HG02885 (cell line): ENCODE measurements around the gene CIAO3.
"Not testable (repeated sequence)": the region's sequence is repeated elsewhere in the genome, so short reads cannot be mapped to it uniquely, and the experiment has no call there.

Experiments used
- ATAC-seq: cut with Tn5 transposase; IDR thresholded peaks from one replicate; pipeline ENCODE4 v1.9.1; 2021; ENCODE audit warnings: mild to moderate bottlenecking; ENCODE audit not compliant: unreplicated experiment, poor library complexity

The CIAO3 gene

DNA sequence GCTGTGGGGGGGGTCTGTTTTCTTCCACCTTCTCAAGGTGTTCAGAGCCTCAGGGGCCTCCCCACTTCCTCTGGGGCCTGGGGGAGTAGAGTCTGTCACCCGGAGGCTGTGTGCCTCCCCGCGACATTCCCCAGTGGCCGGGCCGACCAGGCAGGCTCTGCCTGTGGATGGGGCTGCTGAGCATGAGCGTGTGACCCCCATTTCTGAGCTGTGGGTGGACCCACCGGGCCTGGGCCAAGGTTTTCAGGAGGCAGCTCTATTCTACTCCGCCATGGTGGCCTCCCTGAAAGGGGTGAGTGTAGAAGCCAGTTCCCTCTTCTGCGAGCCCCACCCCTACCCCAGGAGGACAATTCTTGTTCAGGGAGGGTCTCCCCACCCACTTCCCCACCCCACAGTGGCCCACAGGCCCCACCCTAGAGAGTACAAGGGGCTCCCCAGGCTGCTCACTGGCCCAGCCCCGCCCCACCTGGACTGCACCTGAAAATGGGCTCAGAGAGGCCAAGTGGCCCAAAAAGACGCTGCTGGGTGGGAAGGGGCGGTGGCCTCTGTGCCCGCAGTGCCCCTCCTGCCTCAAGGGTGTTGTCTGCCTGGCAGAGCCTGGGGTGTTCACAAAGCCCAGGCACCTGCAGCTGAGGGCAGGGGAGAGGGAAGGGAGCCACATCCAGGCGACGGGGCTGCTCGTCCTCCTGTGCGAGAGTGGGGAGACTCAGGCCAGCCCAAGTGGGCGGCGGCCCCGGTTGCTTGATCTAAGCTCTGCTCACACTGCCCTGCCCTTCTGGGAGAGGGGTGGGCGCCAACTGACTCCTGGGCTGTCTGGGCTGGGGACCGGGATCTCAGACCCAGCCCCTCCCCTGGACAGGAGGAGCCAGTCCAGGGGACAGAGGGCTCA, 21.1 kb upstream of the CIAO3 start:
- no peak for ATAC-seq

DNA sequence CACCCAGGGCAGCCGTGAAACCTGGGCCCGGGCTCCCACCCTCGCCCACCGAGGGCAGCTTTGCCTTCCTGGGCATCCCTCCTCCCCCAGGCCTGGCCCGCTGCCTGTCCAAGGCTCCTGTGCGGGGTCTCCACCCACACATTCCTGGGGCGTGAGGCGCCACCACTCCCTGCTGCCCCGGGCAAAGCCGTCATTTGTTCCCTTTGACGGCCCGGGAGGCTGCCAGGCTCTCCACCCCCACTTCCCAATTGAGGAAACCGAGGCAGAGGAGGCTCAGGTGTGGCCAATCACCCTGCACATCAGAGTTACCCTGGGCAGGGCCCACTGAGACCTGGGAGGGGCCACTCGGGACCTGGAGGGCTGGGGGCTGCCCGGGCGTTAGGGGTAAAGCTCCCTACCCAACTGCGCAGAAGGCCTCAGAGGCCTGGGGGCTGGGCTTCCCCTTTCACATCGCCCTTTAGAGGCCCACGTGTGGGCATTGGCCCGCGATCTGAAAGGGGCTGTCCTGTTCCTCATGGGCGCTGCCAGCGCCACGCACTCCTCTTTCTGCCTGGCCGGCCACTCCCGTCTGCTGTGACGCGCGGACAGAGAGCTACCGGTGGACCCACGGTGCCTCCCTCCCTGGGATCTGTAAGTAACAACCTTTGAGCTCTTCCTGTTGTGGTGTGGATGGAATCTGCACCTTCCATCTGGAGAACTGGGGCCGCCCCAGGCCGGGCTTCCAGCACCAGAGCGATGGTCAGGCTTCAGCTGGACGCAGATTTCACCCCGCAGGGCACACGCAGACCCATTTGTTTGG, 19.9 kb upstream of the CIAO3 start, which contains the start of gene MSLN:
TSS of gene MSLN (plus strand) at position 190 of the 799 bp plus-strand sequence. CDS start 1,947 bp downstream, outside the sequence.
- no peak for ATAC-seq

DNA sequence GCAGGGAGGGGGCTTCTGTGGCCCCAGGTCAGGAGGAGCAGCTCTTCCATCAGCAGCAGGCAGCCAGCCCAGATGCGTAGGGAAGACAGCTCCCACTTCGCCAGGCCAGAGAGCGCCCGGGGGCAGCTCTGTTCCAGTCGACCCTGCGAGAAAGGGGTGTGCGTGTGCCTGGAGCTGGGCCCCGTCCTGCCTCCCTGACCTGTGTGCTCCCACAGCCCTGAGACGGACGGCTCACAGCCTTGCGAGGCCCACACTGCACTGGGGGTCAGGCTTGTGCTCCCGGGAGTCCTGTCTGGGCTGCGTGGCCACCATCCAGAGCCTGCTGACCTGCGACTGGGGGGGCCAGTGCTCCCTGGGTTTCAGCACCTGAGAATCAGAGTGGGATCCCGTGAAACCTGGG, 19.3 kb upstream of the CIAO3 start:
- no peak for ATAC-seq

GRCh38 chr16:759110-759910, 18.5 kb upstream of the CIAO3 start:
- no peak for ATAC-seq

DNA sequence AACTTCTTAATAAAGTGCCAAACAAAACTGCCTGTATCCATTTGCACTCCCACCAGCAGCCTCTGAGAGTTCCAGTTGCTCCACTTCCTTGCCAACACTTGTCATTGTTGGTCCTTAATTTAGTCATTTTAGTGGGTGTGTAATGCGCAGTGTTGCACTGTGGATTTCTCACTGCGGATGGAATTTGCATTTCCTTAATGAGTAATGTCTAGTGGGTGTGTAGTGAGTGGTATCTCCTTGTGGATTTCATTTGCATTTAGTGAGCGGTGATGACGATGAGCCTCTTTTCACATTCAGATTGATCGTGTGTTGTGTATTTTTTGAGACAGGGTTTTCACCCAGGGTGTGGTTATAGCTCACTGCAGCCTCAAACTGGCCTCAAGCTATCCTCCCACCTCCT, 15.6 kb upstream of the CIAO3 start:
- ATAC-seq = no peak

DNA sequence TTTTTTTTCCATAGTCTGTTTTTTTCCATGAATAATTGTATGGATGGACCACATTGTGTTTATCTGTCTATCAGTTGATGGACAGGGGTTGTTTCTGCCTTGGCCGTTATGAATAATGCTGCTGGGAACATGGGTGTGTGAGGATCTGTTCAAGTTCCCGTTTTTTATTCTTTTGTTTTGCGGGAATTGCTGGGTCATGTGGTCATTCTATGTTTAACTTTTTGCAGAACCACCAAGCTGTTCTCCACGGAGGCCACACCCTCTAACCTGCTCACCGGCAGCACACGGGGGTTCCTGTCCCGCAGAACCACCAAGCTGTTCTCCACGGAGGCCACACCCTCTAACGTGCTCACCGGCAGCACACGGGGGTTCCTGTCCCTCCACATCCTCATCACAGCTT, 13.9 kb upstream of the CIAO3 start:
- ATAC-seq = no peak

GRCh38 chr16:754121-754607, 13.4 kb upstream of the CIAO3 start:
- not testable (repeated sequence) for ATAC-seq

DNA sequence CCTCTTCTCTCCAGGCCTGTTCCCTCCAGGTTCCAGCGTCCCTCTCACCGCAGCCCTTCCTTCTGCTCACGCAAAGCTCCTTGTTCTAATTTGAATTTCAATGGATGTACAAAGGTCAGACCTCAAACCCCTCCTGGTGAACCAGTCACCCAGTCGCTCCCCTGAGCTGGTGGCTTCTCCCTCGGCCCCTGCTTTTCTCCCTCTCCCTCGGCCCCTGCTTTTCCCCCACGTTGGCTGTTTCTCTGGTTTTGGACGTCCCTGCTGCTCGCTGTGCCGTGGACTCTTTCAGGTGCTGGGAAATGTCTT, 11.2 kb upstream of the CIAO3 start:
- no peak for ATAC-seq

GRCh38 chr16:751152-752006, 10.6 kb upstream of the CIAO3 start:
- ATAC-seq = no peak

- ATAC-seq = no peak
Measured at GRCh38 chr16:750485-750884, 9.7 kb upstream of the CIAO3 start.

GRCh38 chr16:749010-749409, 8.2 kb upstream of the CIAO3 start:
- ATAC-seq = no peak

- no peak for ATAC-seq
Measured at GRCh38 chr16:747978-748746, 7.4 kb upstream of the CIAO3 start.

- no peak for ATAC-seq
Measured at GRCh38 chr16:746637-747036, 5.8 kb upstream of the CIAO3 start.

DNA sequence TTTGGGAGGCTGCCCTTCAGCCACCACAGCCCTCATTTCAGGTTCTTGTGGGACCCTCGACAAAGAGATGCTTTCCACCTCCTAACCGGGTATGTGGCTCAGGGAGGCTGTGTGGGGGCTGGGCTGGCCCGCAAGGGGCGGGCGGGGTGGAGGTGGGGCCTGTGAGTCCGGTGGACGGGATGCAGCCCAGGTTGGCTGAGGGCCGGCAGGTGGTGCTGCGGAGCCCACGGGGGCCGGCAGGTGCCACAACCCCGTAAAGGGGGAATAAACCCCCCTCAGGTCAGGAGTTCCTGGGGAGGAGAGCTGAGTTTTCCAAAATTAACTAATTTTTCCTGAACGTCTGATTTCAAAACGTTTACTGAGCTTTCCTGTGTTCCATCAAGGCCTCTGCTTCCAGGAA, 4.9 kb upstream of the CIAO3 start:
- no peak for ATAC-seq

DNA sequence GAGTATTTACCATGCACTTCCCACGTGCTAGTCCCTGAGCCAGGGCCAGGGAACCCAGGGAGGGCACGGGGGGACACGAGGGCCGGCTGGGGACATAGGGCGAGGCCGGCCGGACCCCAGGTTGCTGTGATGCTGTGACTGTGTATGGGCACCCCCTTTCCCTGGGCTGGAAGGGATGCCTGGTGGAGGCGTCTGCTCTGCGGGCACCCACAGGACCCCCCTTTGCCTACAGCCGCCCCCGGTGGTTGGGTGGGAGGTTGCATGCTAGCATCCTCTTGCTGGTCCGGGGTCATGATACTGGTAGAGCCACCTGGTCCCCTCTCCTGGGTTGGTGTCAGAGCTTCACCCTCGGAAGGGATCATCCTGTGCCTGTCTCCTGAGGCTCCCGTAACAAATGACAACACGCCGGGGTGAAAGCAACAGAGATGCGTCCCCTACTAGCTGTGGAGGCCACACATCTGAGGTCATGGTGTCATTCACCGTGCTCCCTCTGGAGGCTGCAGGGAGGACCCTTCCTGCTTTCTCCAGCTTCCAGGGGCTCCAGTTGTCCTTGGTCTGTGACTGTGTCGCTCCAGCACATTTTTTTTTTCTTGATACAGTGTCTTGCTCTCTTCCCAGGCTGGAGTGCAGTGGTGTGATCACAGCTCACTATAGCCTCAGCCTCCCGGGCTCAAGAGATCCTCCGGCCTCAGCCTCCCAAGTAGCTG, 3.1 kb upstream of the CIAO3 start:
- no peak for ATAC-seq

- ATAC-seq = not testable (repeated sequence)
Measured at GRCh38 chr16:742894-743293, 2.1 kb upstream of the CIAO3 start.

- ATAC-seq = no peak
Measured at GRCh38 chr16:741986-742629, 1.3 kb upstream of the CIAO3 start.

DNA sequence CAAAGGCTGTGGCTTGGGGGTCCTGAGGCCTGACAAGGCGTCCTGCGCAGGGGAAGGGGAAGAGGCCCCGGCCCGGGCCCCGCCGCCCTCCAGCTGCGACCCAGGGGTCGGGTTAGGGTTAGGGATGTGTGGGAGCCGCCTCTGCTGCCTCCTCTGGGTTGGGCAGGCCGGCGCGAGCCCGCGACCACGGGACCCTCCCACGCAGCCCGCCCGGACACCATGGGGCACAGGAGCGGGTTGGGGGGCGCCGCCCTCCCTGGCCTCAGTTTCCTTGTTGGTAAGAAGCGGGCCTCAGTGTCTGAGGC, 386 bp downstream of the CIAO3 start:
- ATAC-seq = peak; percentile 4
